Mucosa of gallbladder (tissue), 1 donor: ENCODE measurements around the gene OTOL1. TPM values are rescaled to one million over a fixed set of nuclear protein-coding genes. Genes with fewer than 3 reads are reported as not detected.
A peak's percentile ranks its signal among the peaks of the same experiment; 100 is the strongest.
"Not testable (repeated sequence)": the region's sequence is repeated elsewhere in the genome, so short reads cannot be mapped to it uniquely, and the experiment has no call there.

Source experiments
- DNase-seq: peaks from one replicate; pipeline ENCODE4 v3.0.0-alpha.2; 2020; ENCODE audit warnings: low spot score
- total RNA-seq: library from RNA; stranded (reverse); gene quantifications from one replicate; pipeline ENCODE4 v1.2.1, GENCODE V29; 2021
- donor health status: DM: no; HTN: no; CAD: no.

OTOL1 gene
- not detected for total RNA-seq

DNA sequence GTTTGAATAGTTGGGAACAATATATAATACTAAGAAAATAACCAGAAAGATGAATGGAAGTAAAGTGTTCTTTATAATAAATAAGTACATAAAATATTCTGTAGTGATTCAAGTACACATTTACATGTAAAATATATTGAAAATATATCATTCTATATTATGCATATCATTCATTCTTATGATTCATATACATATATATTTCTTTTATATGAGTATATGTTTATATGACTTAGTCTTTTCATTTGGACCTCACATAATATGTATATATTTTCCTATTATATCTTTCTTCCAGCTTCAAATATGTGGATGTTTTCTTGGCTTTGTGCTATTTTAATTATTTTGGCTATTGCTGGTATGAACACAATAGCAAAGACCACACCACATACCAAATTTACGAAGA, at the start of gene OTOL1:
OTOL1 (plus strand) TSS at position 301 of the 400 bp plus-strand sequence; CDS start at position 301, 0 bp downstream.
- DNase-seq: no peak

- no peak for DNase-seq
Observed at GRCh38 chr3:161449785-161450184, 46.8 kb upstream of the OTOL1 start.

DNA sequence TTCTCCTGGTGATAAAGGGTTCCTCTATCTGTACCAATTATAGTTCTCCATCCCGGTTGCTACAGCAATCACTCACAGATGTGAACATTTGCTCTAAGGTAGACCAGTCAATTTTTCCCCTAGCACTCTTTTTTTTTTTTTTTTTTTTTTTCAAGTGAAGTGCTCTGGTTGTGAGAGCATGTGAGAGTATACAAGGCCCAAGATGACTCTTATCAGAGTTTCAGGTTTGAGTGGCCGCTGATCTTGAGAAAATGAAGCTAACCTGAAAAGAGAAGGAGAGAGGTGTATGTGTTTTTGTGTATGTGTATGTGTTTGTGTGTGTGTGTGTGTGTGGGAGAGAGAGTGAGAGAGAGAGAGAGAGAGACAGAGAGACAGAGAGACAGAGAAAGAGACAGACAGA, 44.4 kb upstream of the OTOL1 start:
- DNase-seq: no peak

- no peak for DNase-seq
Observed at GRCh38 chr3:161454615-161455014, 42.0 kb upstream of the OTOL1 start.

- DNase-seq: no peak
Observed at GRCh38 chr3:161455962-161456361, 40.6 kb upstream of the OTOL1 start.

GRCh38 chr3:161462138-161462537, 34.5 kb upstream of the OTOL1 start:
- DNase-seq: no peak

- DNase-seq: no peak
Observed at GRCh38 chr3:161471211-161471610, 25.4 kb upstream of the OTOL1 start.

GRCh38 chr3:161474139-161474538, 22.5 kb upstream of the OTOL1 start:
- DNase-seq: no peak

DNA sequence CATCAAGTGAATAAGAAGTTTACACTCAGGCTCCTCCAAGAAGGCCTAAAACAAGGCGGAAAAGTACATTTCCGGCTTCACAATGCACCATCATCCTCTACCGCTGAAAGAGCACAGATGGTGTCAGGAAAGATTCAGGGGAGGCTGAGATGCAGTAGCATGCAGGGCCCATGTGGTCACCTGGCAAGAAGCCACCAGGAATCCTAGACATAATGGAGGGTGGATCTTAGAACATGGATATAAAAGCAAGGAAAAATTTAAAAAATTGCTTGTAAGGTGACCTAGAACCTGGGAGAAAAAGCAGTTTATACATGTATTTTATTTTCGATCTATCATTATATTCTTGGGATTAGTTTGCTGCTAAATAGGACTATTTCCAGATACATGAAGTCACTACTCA, 21.9 kb upstream of the OTOL1 start:
- DNase-seq: no peak

DNA sequence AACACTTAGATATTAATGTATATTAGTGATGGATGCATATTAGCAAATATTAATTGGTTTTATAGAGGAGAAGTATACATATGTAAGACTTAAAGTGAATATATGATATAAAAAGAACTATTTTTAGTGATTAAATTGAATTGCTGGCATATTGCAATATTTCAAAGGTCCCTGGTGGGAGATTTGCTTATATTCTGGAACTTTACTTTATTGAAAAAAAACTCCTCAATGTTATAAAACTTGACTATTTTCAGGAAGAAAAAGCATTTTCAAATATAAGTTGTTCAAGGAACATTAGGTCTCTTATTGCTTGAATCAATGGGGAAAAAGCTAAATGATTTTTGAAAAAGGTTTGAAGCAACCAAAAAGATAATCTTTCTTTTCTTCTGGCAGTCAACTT, 21.4 kb upstream of the OTOL1 start:
- no peak for DNase-seq

DNA sequence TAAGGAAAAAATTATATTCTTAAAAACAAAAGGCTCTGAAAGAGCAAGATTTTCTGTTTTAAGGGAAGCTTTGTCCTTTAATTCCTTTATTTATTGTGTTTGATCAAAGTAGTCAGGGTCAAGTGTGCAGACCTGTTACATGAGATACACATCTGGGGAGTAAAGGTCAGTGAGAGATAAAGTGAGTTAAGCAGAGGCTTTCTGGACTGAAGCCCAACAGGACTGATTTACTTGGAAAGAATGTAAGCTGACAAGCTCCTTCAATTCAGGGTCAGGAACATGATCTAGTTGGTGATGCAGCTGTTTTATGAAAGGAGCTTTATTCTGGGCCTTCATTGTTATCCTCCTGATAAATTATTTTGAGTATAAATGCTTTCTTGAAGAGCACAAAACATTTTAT, 20.7 kb upstream of the OTOL1 start:
- DNase-seq: peak; percentile 15

GRCh38 chr3:161484226-161484625, 12.4 kb upstream of the OTOL1 start:
- DNase-seq: no peak

- DNase-seq: not testable (repeated sequence)
Observed at GRCh38 chr3:161488284-161488683, 8.3 kb upstream of the OTOL1 start.

DNA sequence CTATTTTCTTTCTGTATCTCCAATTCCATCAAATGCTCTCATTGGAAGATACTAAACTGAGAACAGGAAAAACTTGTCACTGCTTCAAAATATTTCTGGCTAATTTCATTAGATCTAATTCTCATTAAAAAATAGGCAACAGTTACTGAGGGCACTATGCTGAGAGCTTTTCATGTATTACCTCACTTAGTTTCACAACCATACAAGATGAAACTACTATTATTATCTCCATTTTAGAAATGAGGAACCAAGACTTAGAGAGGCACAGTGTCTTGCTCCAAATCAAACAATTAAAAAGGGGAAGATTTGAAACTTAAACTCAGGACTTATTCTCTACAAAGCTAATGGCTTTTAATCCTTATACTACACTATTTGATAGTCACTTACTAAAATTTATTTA, 7.2 kb upstream of the OTOL1 start:
- DNase-seq: no peak

- DNase-seq: not testable (repeated sequence)
Observed at GRCh38 chr3:161490845-161491244, 5.8 kb upstream of the OTOL1 start.

DNA sequence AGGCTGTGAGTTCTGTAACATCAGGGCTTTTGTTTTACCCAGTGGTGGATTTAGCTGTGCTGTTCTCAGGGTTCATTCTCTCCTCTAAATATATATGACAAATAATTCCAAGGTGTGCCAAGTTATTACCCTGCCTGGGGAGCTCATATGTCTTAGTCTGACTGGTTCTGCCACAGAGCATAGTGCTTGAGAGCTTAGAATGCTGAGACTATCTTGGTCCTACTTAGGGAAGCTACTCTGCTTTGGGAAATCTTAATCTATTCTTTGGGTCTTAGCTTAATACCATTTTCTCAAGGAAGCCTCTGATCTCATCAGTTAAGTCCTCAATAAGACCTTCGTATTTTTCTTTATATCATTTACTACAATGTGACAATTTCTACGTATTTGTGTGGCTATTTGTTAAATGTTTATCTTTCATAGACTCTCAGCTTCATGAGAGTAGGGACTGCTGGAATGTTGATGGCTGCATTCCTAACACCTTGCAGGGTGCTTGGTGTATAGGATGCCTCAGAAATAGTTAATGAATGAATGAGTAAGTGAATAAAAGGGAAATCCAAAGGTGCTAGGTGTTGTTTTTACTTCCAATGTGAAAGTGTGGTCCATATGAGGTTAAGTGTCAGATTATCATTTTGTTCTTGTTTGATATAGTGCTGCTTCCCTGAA, 1.8 kb downstream of the OTOL1 start:
- DNase-seq: no peak

DNA sequence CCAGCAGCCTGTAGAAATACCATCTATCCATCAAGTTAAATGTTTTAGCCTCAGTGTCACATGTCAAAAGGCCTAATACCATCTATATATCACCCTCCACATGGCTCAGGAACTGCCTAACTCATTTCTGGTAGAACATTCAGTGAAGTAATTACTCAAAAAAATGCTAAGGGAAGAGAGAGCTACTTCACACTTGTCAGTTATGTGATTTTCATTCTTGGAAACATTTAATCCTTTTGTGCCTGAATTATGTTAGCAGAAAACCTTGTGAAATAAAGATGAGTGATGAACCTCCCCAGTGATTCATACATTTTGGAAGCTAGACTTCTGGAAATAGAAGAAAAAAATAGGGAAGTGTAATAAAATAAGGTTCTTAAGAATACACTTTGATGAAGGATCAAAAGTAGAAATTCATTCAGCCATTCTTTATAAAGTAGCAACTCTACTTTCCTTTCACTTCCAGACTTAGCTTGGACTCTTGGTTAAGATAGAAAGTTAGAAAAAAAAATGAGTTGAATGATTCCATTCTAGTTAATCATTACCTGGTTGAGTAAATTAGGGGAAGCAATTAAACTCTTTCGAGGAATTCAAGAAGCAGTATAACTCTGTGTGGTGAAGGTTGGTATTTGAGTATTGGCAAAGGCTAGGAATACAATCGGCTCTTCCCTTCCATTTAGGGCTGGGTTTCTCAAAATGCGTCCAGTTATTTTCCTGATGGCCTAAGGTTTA, 3.6 kb downstream of the OTOL1 start:
- no peak for DNase-seq

- no peak for DNase-seq
Observed at GRCh38 chr3:161503271-161503670, 6.7 kb downstream of the OTOL1 start.

DNA sequence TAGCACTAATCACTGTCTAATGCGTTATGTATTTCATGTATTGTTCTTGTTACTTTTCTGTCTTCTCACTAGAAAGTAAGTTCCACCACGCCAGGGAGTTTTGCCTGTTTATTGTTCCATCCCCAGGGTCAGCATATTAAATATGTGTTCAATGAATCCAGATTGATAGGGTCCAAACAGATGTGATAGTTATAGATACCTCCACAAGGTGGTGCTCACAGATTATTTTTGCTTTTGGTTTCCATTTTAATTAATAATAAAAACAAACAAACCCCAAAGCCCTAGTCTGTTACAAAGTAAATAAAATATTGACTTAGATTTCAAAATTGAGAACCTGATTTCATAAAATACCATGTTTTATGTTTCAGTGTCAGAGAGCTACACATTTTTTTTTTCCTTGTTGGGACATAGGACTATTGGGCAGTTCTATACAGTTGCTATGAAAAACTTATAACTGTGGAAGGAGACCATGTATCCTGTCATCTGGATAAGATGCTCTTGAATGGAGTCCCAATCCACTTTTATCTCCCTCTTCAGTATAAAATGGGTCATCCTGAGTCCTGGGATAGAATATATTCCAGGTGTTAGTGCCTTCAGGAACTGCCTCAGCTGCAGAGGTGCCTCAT, 12.4 kb downstream of the OTOL1 start:
- DNase-seq: no peak

DNA sequence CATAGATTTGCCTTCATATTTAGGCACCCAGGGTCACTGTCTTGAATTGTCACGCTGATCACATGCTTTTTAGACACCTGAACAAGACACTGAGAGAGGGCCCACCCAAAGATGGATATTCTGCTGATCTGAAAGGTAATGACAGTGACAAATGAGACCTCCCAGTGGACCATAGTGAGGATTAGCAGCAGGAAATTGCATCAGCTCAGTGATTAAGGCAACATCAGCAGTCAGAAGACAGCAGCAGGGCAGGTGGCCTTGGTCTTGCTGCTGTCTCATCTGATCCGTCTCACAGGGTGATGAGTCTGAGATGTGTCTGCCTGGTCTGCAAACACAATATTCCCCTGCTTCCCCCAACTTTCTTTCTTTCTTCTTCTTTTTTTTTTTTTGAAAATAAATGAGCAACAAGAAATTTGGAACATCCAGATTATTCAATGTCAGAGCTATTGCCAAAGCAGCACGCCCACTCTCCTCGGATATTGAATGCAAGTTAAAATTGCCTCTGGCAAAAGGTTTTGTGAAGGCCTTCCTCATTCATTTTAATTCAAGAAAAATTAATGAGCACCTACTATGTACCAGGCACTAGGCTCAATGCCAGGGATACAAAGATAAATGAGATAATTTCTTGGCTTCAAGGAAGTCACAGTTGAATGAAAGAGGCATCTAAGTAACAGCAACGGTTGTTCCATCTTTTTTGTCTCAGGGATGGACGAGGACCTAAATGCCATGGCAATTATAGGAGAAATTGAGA, 14.1 kb downstream of the OTOL1 start:
- DNase-seq: no peak

GRCh38 chr3:161523916-161524315, 27.3 kb downstream of the OTOL1 start:
- DNase-seq: no peak

GRCh38 chr3:161531930-161532329, 35.3 kb downstream of the OTOL1 start:
- DNase-seq: no peak
